SH-SY5Y (cell line): ENCODE measurements around the gene ENKD1.

Experiments
- GATA2 ChIP-seq: IDR thresholded peaks from 2 replicates; pipeline ENCODE4 v1.6.1; 2011; ENCODE audit warnings: mild to moderate bottlenecking, low read depth, low read length
- GATA3 ChIP-seq: IDR thresholded peaks from 2 replicates; pipeline ENCODE4 v1.6.1; 2011; ENCODE audit warnings: low read depth, mild to moderate bottlenecking, low read length, moderate library complexity

Gene ENKD1

GRCh38 chr16:67694611-67695010, 28.1 kb upstream of the ENKD1 start:
- TF ChIP-seq GATA2 (no peak), GATA3 (no peak)

- TF ChIP-seq GATA2 (no peak), GATA3 (no peak)
Measured at GRCh38 chr16:67685388-67686112, 19.0 kb upstream of the ENKD1 start.

- TF ChIP-seq GATA2 = no peak
- TF ChIP-seq GATA3 = no peak
Measured at GRCh38 chr16:67683767-67684166, 17.2 kb upstream of the ENKD1 start.

- no peak for TF ChIP-seq GATA2
- TF ChIP-seq GATA3 = no peak
Measured at GRCh38 chr16:67679935-67680897, 13.7 kb upstream of the ENKD1 start.

- TF ChIP-seq GATA3 (no peak), GATA2 (no peak)
Measured at GRCh38 chr16:67678354-67679023, 11.9 kb upstream of the ENKD1 start.

- TF ChIP-seq GATA2 = no peak
- TF ChIP-seq GATA3 = no peak
Measured at GRCh38 chr16:67677712-67678111, 11.2 kb upstream of the ENKD1 start.

- TF ChIP-seq GATA3 = no peak
- no peak for TF ChIP-seq GATA2
Measured at GRCh38 chr16:67676939-67677338, 10.4 kb upstream of the ENKD1 start.

GRCh38 chr16:67676516-67676915, 10.0 kb upstream of the ENKD1 start:
- TF ChIP-seq GATA3 (no peak), GATA2 (no peak)

- TF ChIP-seq GATA3 = no peak
- no peak for TF ChIP-seq GATA2
Measured at GRCh38 chr16:67675999-67676398, 9.4 kb upstream of the ENKD1 start.

- TF ChIP-seq GATA3 = no peak
- no peak for TF ChIP-seq GATA2
Measured at GRCh38 chr16:67675579-67675935, 9.0 kb upstream of the ENKD1 start.

- no peak for TF ChIP-seq GATA2
- TF ChIP-seq GATA3 = no peak
Measured at GRCh38 chr16:67674851-67675578, 8.5 kb upstream of the ENKD1 start.

- TF ChIP-seq GATA2 (no peak), GATA3 (no peak)
Measured at GRCh38 chr16:67673712-67674580, 7.4 kb upstream of the ENKD1 start.
